Smooth muscle cell of the brain vasculature (primary cell): Measurements from ENCODE around the gene BTF3.
A peak's percentile ranks its signal among the peaks of the same experiment; 100 is the strongest.
"Not testable (repeated sequence)": the region's sequence is repeated elsewhere in the genome, so short reads cannot be mapped to it uniquely, and the experiment has no call there.

Experiments
- DNase-seq: peaks from one replicate; pipeline ENCODE4 v3.0.0-alpha.2; 2012; ENCODE audit warnings: low read depth, low spot score

The BTF3 gene

GRCh38 chr5:73498057-73498992 lies at the start of gene BTF3:
BTF3 (plus strand) TSS chr5:73498442; CDS start chr5:73498668, 226 bp downstream.
- DNase-seq, result peak; percentile 90

GRCh38 chr5:73448463-73449136 lies 49.6 kb upstream of the BTF3 start, which contains the start of gene FOXD1:
FOXD1 (minus strand) TSS chr5:73448777; CDS start chr5:73448362, 415 bp downstream.
- DNase-seq, result peak; percentile 94

DNA sequence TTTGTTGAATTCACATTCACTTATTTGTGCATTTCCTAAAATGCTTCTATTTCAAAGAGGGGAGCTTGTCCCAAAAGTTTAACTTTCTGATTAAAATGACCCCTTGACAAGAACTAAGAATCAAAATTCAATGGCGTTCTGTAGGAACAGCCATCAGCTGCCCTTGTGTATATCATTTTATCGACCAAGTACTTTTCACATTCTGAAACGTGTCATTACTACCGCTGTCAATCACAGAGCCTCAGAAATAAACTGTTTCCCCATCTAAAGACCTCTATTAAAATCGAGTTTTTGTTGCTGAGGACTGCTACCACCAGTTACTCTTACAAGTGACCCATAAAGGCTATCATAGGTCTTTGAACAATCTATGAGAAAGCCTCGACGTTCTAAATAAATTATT lies 48.1 kb upstream of the BTF3 start:
- DNase-seq, result no peak

GRCh38 chr5:73450672-73451223 lies 47.5 kb upstream of the BTF3 start:
- DNase-seq, result no peak

DNA sequence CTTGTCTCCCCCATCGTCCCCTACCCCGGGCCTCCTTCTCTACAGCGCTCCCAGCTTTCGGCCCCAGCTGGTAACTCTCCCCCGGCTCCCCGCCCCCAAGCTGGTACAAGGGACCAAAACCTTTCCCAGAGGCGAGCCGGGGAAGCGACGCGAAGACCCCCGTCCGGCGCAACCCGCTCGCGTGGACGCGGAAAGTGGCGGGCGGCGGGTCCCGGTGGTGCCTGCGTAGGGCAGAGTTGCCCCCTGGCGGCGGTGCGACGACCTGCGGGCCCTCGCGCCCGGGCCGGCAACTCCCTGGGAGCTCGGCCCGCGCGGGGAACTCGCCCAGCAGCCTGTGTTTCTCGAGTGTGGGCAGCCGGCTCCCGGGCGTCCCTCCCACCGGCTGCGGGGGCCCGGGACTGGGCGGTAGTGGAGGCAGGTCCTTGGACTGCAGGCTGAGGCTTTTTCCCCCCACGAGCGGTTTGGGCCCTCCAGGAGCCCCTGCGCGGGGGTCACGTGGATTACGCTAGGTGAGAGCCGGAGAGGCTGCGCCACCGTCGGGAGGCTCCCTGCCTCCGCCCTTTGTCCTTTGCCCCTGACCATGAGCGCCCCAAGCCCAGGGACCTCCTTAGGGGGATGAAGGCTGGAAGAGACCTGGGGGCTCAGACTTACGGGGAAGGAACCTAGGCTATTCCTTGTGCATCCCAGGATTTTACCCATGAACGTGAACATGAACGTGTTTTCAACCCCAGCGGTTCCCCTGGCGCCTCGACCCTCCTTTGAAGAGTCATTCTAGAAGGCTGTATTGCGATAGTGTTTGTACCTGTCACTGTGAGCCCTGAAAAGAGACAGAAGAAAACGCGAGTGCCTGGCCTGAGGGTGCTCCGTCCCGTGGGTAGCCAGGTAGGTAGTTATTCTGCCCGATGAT lies 46.8 kb upstream of the BTF3 start:
- DNase-seq, result no peak

GRCh38 chr5:73452215-73452614 lies 46.0 kb upstream of the BTF3 start:
- no peak for DNase-seq

DNA sequence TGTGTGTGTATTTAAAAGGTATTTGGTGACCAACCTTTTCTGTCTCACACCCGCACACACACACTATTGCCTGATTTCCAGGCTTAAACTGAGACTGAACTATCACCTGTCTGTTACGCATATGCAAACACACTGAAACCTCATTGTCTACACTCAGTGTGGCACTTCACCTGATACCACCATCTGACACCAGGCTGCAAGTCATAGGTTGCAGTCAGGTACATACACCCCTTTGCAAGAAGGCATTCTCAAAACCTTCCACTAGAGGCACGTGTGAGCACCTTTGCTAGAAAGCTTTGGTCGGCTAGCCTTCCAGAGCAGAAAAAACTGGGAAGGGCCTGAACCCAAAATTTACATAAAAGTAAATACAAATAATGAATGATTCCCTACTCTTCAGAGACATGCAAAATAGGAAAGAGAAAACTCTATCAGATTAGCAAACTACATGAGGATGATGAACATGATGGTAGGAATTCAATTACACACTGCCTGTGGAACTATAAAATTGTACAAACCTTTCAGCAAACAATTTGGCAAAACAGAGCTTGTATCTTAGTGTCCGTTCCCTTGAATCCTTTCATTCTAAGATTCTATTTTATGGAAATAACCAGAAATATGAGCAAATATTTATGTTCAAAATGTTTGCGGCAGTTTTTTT lies 43.7 kb upstream of the BTF3 start:
- DNase-seq, result no peak

DNA sequence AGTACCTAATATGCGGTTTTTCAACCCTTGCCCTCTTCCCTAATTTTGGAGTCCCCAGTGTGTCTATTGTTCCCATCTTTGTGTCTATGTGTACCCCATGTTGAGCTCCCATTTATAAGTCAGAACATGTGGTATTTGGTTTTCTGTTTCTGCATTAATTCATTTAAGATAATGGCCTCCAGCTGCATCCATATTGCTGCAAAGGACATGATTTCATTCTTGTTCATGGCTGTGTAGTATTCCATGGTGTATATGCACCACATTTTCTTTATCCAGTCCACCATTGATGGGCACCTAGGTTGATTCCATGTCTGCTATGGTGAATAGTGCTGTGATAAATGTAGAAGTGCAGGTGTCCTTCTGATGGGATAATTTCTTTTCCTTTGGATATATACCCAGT lies 41.8 kb upstream of the BTF3 start:
- not testable (repeated sequence) for DNase-seq

- DNase-seq, result no peak
Measured at GRCh38 chr5:73459366-73459765, 38.9 kb upstream of the BTF3 start.

GRCh38 chr5:73460133-73460532 lies 38.1 kb upstream of the BTF3 start:
- DNase-seq, result no peak

- DNase-seq, result no peak
Measured at GRCh38 chr5:73464016-73464745, 34.1 kb upstream of the BTF3 start.

DNA sequence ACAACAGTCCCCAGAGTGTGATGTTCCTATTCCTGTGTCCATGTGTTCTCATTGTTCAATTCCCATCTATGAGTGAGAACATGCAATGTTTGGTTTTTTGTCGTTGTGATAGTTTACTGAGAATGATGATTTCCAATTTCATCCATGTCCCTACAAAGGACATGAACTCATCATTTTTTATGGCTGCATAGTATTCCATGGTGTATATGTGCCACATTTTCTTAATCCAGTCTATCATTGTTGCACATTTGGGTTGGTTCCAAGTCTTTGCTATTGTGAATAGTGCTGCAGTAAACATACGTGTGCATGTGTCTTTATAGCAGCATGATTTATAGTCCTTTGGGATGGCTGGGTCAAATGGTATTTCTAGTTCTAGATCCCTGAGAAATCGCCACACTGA lies 29.6 kb upstream of the BTF3 start:
- not testable (repeated sequence) for DNase-seq

DNA sequence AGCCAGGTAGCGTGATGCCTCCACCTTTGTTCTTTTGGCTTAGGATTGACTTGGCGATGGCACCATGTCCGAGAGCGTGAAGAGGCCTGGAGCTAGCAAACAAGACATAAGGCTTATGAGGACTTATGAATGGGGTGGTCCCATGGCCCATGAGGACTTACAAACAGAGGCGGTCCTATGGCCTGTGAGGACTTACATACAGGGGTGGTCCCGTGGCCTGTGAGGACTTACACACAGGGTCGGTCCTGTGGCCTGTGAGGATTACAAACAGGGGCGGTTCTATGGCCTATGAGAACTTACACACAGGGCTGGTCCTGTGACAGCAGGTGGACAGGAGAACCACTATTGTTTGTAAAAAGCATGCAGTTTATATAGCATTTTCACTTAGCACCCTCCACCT lies 28.4 kb upstream of the BTF3 start:
- DNase-seq, result no peak

DNA sequence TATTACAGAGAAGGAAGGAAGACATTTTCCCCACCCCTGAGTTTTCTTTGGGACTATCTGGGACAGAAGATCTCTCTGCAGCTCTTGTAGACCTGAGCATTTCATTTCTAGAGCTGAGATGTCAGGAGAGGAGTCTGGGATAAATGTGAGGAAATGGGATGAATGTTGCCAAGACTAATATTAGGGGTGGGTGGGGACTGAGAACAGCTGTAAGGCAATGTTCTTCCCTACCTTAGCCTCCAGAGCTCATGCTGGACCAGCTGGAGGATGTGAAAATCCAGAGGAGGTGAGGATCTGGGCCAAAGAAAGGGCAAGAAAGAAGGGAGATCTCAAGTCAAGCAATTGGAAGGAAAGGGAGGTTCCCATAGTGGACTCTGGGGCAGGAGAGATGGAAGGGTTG lies 26.6 kb upstream of the BTF3 start:
- no peak for DNase-seq

GRCh38 chr5:73472116-73472515 lies 26.1 kb upstream of the BTF3 start:
- no peak for DNase-seq

- DNase-seq, result no peak
Measured at GRCh38 chr5:73480500-73480899, 17.7 kb upstream of the BTF3 start.

GRCh38 chr5:73482383-73483136 lies 15.7 kb upstream of the BTF3 start:
- no peak for DNase-seq

- no peak for DNase-seq
Measured at GRCh38 chr5:73483676-73484075, 14.6 kb upstream of the BTF3 start.

- no peak for DNase-seq
Measured at GRCh38 chr5:73484511-73484910, 13.7 kb upstream of the BTF3 start.
